HG03432 (cell line): ENCODE measurements around the gene DOC2A.

Experiments used
- ATAC-seq: cut with Tn5 transposase; IDR thresholded peaks from one replicate; pipeline ENCODE4 v1.9.1; 2021; ENCODE audit warnings: mild to moderate bottlenecking, moderate library complexity; ENCODE audit not compliant: unreplicated experiment

Gene DOC2A

DNA sequence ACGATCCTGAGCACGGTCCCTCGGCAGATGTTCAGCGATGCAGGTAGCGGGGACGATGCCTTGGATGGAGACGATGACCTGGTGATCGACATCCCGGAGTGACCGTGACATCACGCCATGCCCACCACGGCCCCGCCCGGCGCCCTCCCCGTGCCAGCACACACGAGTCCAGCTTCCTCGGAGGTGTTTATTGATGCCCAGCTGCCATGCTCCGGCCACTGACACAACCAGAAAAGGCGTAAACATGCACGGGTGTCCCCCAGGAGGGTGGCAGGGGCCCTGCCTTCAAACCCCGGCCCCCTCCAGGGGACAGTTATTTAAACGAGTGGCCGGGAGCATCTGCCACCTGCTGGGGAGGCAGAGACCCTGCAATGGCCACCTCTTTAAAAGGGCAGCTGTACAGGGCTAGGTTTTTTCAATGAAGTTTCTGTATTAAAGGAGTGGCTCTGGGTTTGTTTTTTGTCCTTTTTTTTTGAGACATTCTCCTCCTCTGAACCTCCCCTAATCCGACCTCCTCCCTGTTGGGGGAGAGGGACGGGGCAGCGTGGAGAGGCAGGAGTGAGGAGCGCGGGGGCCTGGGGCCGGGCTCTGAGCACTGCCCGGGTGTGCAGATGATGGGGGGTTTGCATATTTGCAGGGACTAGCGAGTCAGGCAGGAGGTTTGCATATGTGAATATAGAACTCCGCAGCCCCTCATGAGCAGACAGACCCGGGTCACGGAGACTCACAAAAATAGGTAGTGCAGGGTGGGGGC is 5.3 kb downstream of the DOC2A start:
- ATAC-seq: no peak

DNA sequence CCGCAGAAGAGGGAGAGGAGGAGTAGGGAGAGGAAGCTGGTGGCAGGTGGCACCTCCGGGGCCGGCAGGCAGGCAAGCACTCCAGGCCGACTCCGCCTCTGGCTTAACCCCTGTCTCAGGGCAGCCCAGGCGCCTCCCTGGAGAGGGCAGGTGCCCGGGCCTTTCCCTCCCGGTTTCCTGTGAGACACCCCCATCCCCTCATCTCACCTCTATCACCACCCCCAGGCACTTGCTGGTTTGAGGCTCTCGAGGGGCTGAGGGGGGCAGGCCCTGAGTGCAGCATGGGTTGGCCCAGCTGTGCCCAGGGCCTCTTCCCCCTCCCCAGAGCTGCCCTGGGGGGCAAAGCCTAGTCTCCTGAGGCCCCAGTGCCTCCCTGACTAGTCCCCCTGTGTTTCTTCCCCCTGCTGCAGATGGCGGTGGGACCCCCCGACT is 6.0 kb downstream of the DOC2A start:
- ATAC-seq: no peak

DNA sequence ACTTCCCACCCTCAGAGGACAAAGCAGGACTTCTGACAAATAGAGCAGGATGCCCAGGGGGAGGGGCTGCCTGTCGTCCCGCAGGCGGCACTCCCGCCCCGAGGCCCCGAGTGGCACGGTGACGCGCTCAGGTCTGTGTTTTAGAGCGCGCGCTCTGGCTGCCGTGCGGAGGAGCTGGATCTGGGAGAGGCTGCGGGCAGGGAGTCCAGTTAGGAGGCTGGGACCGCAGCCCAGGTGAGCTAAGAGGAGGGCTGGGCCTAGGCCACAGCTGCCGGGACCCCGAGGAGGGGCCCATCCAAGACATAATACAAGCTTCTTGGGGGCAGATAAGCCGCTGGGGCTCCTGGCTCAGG is 6.4 kb downstream of the DOC2A start:
- ATAC-seq: no peak

DNA sequence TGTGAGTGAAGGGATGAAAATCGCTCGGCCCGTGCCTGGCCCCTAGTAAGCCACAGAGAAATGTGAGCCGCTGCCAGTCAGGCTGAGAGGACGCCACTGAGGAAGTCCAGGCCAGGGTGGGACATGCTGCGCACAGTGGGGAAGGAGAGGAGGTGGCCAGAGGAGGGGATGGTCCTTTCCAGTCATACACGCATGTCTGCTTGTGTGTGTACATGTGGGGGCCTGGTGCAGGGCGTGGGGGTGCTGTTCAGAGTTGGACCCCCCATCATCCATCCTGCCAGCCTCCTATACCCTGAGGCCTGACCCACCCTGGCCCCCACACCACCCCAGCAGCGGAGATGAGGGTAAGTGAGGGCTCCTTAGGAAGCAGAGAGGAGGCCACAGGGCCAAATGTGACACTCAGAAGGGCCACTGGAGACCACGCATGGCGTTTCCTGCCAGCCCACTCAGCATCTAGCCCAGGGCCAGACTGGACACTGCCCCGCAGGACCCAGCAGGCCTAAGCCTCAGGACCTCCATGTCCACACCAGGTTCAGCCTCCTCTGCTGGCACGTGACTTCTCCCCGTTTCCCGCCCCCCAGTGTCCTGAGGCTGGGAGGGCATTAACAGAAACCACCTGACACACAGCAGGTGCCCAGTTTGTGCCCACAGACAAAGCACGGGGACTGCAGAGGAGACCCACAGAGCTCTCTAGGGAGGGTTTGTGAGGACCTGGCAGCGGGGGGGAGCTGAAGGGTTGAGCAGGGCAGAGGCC is 7.0 kb downstream of the DOC2A start:
- no peak for ATAC-seq

DNA sequence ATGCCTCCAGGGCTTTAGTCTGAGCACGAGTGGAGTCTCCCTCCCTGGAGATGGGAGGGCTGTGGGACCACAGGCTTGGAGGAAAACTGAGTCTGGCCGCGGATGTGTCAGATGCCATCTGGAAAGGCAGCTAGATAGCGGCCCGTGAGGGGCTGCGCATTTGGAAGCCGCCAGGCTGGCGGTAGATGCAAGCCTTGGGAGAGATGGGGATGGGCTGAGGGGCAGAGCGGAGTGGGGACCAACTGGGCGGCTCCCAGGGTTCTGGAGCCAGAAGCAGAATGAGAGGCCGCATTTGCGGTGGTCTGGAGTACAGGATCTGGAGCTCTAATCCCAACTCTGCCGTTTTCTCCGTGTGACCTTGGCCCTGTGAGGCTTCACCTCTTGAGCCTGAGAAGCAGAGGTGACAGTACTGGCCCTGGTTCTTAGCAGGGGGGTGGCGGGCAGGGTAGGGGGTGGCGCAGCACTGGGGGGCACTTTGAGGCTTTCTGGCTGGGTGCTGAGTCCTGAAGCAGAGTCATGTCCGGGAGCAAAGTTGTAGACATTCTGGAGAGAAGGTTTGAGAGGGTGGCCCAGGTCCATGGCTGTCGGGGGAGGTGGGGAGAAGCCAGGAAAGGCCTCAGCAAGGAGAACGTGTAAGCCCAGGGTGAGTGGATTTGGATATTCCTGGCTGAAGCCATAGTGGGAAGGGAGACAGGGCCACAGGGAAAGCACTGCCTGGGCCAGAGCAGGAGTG is 8.0 kb downstream of the DOC2A start:
- ATAC-seq: no peak

DNA sequence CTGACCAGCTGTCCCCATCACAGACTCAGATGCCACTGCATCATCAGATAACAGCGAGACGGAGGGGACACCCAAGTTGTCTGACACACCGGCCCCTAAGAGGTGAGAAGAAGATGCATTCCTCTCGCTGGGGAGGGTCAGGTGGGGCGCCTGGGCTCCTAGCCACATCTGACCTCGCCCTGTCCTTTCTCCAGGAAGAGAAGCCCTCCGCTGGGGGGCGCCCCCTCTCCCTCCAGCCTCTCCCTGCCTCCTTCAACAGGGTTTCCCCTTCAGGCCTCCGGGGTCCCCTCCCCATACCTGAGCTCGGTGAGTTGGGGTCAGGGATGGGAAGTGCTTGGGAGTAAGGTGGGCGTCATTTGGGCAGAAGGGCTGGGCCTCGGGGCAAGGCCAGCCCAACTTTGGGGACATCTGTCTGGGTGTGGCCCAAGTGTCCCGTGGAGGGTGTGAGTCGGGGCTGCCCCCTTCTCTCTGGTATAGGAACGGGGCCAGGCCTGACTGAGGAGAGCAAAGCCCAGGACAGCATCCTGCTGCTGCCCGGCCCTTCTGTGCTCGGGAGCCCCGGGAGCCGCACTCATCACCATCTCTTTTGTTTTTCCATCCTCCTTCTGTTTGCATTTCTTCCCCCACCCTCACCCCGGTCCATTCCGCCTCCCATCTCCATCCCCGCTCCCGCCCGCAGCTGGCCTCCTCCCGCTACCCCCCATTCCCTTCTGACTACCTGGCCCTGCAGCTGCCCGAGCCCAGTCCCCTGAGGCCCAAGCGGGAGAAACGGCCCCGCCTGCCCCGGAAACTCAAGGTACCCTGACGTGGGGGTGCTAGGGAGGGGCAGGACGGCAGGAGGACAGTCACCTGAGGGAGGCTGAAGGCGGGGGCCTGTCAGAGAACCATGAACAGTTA is 9.8 kb downstream of the DOC2A start:
- ATAC-seq: no peak

DNA sequence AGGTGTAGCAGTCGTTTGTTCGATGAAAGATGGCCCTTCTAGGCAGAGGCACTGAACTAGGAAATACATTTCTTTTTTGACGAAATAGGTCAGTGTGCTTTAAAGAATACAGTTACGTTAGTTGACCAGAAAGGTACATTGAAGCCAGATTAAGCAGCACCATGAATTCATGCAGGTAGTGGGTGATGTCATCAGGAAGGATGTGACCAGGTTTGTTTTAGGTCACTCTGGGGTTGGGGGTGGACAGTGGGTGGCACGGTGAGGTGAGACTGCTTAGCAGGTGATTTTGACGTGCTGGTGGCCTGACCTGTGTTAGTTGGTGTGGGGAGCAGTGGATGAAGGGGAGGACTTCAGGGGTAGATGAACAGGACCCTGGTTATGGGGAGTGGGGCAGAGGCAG is 11.2 kb downstream of the DOC2A start:
- ATAC-seq: no peak

DNA sequence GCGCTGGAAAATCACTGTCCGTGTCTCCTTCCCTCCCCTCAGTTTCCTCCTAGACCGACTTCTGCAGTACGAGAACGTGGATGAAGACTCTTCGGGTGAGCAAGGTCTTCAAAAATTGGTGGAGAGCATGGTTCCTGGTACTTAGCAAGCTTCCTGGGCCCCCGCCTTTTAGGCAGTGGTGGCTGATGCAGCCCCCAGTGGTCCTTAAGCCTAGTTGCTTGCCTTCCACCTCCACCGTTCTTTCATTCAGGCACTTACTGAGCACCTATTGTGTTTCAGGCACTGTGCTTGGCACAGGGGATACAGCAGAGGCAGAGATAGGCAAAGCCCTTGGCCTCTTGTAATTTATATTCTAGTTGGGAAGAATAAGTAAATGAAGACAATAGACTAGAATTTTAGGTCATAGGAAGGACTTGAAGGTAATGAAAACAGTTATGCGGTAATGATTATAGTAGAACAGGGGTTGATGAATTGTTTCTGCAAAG is 14.0 kb downstream of the DOC2A start:
- ATAC-seq: no peak

DNA sequence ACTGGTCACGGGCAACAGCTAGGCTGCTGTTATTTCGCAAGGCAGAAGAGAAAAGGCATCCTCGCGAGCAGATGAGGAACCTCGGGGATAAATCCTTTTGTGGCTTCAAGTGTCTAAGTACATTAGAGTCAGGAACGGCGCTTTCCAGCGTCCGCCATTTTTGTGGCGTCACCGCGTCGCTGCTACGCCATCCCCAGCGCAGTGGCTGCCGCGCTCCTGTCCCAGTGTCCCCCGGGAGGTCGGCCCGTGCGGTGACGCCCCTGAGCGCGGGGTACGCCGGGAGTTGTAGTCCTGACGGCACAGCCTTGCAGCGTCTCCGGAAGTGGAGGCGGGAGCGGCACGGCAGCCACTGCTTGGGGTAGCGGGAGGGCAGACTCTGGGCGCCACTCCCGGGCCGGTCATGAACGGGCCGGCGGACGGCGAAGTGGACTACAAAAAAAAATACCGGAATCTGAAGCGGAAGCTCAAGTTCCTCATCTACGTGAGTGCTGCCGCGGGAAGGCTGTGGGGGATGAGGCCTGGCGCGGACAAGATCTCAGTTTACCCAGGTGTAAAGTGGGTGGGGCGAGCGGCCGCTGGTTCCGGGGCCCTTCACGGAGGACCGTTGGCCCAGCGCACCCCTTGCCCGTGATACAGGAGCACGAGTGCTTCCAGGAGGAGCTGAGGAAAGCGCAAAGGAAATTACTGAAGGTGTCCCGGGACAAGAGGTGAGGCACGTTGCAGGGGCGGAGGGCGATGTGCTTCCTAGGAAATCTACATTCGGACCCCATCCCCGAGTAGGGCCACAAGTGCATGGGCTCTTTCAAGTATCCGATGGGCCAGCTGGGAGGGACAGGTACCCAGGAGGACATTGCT is 14.7 kb downstream of the DOC2A start, which contains the start of gene INO80E:
TSS of gene INO80E (plus strand) at position 331 of the 855 bp plus-strand sequence. CDS start at position 401, 70 bp downstream.
- ATAC-seq: peak; percentile 90

DNA sequence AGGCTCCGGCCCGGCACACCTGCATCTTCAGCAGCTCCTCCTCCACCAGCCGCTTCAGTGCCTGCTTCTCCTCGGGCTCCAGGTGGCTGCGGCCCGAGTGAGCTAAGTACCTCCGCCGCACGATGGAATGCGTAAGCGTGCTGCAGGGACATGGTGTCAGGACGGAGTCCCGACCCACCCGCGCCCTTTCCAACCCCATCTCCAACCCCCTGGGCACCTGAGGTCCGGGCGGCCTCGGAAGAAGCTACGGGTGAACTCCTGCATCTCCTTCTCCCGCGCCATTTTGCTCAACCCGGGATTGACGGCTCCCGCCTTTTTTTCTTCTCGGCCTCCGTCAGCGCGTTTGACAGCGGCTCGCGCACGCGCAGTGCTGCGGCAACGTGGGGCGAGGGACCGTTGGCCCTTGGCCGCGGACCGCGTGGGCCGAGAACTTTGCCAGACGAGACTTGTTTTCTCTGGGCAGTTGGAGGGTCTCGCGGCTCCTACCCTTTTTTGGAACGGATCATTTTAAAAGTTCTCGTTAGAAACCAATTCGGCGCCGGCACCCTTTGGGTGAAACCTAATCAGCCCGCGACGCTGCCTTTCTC is 15.4 kb downstream of the DOC2A start, which contains the start of gene HIRIP3:
TSS of gene HIRIP3 (minus strand) at position 294 of the 587 bp plus-strand sequence. CDS start at position 282, 12 bp downstream.
- ATAC-seq: peak; percentile 58

DNA sequence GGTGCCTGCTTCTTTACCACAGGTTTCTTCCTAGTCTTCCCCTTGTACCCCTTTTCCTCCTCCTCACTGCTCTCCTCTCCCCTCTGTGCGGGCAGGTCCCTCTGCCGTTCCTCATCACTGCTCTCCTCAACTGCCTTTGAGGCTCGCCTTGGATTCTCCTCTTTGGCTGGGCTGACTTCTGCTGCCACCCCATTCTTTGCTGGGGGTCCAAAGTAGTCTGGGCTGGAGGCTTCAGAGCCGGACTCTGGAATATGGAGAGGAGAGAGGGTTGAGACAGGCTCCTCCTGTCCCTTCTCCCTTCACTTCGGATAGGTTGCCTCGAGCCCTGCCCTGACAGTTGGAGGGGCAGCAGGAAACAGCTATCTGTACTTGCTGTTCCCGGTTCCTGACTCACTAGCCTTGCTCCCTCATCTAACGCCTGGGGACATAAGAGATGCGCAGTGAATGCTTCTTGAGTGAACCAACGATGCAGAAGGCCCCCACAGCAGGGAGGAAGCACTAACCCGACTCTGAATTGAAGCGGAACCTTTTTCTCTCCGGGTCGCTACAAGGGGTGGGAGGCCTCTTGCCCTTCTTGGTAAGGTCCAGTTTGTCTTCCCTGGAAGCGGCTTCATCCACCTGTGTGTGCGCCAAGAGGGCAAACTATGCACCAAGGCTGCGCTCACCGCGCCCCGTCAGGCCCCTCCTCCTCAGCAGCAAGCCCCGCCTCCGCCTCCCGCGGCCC is 16.1 kb downstream of the DOC2A start:
- peak; percentile 31 for ATAC-seq

DNA sequence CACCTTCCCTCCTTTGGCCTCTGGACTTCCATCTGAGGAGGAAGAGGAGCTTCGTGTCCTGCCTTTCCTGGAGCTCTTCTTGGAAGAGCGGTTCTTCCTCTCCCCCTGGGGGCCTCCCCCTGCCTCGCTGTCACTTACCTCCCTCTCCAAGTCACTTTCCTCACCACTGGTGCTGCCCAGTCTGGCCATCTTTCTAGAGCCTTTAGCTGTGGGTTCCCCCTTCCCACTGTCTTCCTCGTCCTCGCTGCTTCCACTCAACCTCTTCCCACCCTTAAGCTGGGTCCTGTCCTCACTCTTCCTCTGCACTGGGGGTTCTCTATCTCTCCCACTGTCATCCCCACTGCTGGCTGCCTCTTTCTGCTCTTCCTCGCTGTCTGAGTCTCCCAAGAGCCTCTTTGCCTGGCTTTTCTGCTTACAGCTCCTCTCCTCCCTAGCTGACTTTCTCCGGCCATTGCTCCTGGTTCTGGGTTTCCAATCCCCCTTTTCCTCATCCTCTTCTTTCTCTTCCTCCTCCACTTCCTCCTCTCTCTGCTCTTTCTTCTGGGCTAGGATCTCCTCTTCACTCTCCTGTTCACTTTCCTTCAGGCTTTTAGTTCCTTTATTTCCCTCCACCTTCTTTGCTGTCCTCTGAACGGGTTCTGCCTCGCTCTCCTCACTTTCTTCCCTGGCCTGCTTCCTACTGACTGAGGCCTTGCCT is 16.8 kb downstream of the DOC2A start:
- ATAC-seq: no peak

DNA sequence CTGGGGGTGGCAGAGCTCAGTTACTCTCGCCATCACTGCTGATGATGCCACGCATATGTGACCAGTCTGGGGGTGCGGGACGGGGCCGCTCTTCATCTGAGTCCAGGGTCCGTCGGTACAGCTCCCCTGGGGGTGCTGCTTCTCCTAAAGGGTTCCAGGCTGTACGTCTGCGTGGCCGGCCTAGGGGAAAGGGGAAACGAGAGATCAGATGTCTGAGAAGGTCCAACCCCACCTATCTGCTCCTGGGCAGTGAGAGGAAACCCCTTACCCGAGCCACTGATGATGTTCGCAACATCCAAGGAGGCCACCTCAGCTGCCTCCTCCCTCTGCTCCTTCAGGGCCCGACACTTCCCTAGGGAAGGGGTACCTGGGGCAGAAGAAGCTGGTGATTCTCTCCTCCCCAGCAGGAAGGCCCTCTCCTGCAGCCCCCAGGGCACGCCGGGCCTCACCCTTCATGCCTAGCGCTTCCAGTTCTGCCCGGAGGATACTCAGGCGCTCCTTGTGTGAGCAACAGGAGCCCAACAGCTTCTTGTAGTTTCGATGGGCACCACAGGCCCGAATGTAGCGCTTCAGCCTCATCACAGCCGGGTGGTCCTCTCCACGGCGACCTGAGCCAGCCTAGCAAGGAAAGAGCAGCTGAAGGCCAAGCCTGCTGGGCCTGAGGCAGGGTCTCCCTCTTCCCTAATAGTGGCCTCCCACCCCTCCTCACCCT is 17.5 kb downstream of the DOC2A start:
- ATAC-seq: no peak

DNA sequence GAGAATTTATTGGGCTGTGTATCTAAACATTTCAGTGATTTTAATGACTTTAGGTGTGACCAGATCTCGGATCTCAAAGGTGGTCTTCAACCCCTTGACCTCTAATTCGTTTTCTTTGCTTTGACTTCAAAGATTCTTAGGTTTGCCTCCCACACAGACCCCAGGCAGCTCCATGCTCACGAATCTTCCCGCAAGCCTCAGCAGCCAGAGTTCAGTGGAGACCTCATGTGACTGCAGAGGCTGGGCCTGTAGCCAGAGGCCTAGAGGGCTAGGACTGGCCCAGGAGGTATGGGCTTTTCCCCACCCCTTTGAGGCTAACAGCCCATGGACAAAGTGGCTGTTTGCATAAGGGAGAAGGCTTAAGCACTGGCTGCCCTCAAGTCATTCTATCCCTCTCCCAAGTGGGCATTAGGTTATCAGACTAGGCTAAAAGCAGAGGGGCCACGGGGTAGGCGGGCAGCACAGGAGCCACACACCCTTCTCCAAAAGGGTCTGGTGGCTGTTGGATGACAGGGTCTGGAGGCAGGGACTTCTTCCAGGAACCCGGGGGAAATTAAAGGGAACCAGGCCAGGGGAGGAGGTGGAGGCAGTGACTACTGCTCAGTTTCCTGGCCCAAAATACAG is 18.4 kb downstream of the DOC2A start:
- no peak for ATAC-seq

DNA sequence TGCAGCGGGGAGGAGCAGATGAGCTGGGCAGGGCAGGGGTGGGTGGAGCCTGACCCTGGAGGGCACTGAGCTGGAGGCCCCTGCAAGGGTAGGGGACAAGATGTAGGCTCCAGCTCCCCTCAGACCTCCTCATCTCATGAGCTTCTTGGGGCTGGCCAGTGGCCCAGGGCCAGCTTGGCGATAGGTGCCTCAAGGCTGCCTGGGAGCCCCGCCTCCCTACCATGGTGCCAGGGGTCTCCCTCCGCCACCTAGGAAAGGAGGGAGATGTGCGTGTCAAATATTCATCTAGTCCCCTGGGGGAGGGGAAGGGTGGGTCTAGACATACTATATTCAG is 19.3 kb downstream of the DOC2A start:
- ATAC-seq: no peak

DNA sequence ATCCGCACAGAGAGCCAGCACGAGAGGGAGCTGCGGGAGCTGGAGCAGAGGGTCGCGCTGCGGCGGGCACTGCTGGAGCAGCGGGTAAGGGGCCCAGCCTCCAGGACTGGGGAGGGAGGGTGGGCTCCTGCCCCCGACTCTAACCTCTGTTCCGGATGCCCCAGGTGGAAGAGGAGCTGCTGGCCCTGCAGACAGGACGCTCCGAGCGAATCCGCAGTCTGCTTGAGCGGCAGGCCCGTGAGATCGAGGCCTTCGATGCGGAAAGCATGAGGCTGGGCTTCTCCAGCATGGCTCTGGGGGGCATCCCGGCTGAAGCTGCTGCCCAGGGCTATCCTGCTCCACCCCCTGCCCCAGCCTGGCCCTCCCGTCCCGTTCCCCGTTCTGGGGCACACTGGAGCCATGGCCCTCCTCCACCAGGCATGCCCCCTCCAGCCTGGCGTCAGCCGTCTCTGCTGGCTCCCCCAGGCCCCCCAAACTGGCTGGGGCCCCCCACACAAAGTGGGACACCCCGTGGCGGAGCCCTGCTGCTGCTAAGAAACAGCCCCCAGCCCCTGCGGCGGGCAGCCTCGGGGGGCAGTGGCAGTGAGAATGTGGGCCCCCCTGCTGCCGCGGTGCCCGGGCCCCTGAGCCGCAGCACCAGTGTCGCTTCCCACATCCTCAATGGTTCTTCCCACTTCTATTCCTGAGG is 19.8 kb downstream of the DOC2A start:
- no peak for ATAC-seq
